HG03280 (cell line): Measurements from ENCODE around the gene PTPRH.
"Not testable (repeated sequence)": the region's sequence is repeated elsewhere in the genome, so short reads cannot be mapped to it uniquely, and the experiment has no call there.

ENCODE experiments used
- ATAC-seq: cut with Tn5 transposase; IDR thresholded peaks from one replicate; pipeline ENCODE4 v1.9.1; 2021; ENCODE audit warnings: mild to moderate bottlenecking, moderate library complexity; ENCODE audit not compliant: unreplicated experiment

The PTPRH gene

GRCh38 chr19:55160128-55160985 is 48.9 kb downstream of the PTPRH start:
- peak; percentile 77 for ATAC-seq

- no peak for ATAC-seq
Observed at GRCh38 chr19:55158848-55159749, 50.2 kb downstream of the PTPRH start.

GRCh38 chr19:55158423-55158822 is 50.9 kb downstream of the PTPRH start:
- no peak for ATAC-seq

GRCh38 chr19:55157064-55157908 is 52.0 kb downstream of the PTPRH start, which contains the start of gene TNNI3:
Gene TNNI3, minus strand, starts transcription at chr19:55157732. Its CDS starts 143 bp downstream, at chr19:55157589.
- ATAC-seq: no peak

- no peak for ATAC-seq
Observed at GRCh38 chr19:55156202-55157063, 52.9 kb downstream of the PTPRH start.

GRCh38 chr19:55155784-55156183 is 53.5 kb downstream of the PTPRH start:
- not testable (repeated sequence) for ATAC-seq

- no peak for ATAC-seq
Observed at GRCh38 chr19:55153652-55154264, 55.5 kb downstream of the PTPRH start.

- ATAC-seq: no peak
Observed at GRCh38 chr19:55152017-55152416, 57.3 kb downstream of the PTPRH start.

GRCh38 chr19:55149078-55150003 is 60.0 kb downstream of the PTPRH start, which contains the start of gene TNNT1:
Gene TNNT1, minus strand, starts transcription at chr19:55149206. Its CDS starts 2,049 bp downstream, at chr19:55147157.
- no peak for ATAC-seq

- no peak for ATAC-seq
Observed at GRCh38 chr19:55147545-55148251, 61.6 kb downstream of the PTPRH start.

GRCh38 chr19:55146705-55147273 is 62.5 kb downstream of the PTPRH start:
- no peak for ATAC-seq

- ATAC-seq: no peak
Observed at GRCh38 chr19:55146078-55146704, 63.1 kb downstream of the PTPRH start.

- no peak for ATAC-seq
Observed at GRCh38 chr19:55145232-55145631, 64.1 kb downstream of the PTPRH start.

GRCh38 chr19:55141696-55142095 is 67.6 kb downstream of the PTPRH start:
- ATAC-seq: no peak

GRCh38 chr19:55137915-55138314 is 71.4 kb downstream of the PTPRH start:
- ATAC-seq: no peak

- ATAC-seq: no peak
Observed at GRCh38 chr19:55136399-55137102, 72.8 kb downstream of the PTPRH start.
